K562 (cell line): ENCODE data around the gene SSBP2. TPM values are rescaled to one million over a fixed set of nuclear protein-coding genes. Genes with fewer than 3 reads are reported as not detected.

Experiments used
- ATAC-seq: fragments of 200-7000 bp; cut with Tn5 transposase; 3 replicates; pipeline ENCODE4 v1.9.1; 2020; ENCODE audit warnings: moderate library complexity
- BruUV-seq: library from RNA; stranded (reverse); fragments of 400-500 nt; replicated peaks from 2 replicates; lab custom pipeline; 2021; lab: Mats Ljungman, UMichigan
- CTCF ChIA-PET: fragments of 300-600 bp; formaldehyde crosslinking; extraction: SDS; loops from one replicate; lab custom pipeline; 2021; ENCODE audit warnings: low intra/inter-chr PET ratio; lab: Yijun Ruan, JAX
- POLR2A ChIA-PET: fragments of 300-600, 350-650 bp; sonication (Branson Sonifier 250); formaldehyde crosslinking; extraction: SDS; loops from one replicate; lab custom pipeline; 2021; ENCODE audit warnings: antibody characterized with exemption, inconsistent platforms; lab: Yijun Ruan, JAX
- DNase-seq, 4 experiments: peaks; one replicate each; pipeline versions ENCODE4 v3.0.0 to v3.0.0-alpha.2; 2011 to 2018; ENCODE audit warnings: low spot score in 3 of 4, mixed read lengths in 3 of 4; ENCODE audit errors: extremely low read depth in 1 of 4
- FAIRE-seq: peaks from 2 replicates; lab custom pipeline; 2011; peaks lifted over from hg19 to GRCh38; lab: Jason Lieb, UNC
- H2AFZ ChIP-seq: 2 replicates; pipeline ENCODE4 v1.6.0; 2011; ENCODE audit warnings: low read depth, low read length, control low read depth, inconsistent platforms
- H3K27ac ChIP-seq: fragments of 200-600 bp; 3 replicates; pipeline ENCODE4 v1.8.0; 2011; ENCODE audit warnings: low read depth, mild to moderate bottlenecking, control low read depth, inconsistent platforms, low read length, moderate library complexity, mixed read lengths; ENCODE audit errors: extremely low read depth
- H3K27me3 ChIP-seq, 2 experiments: fragments of 300-600 bp in 1 of 2; 2 replicates in 1 of 2; 3 replicates in 1 of 2; pipeline versions ENCODE4 v1.6.0 to v1.8.0; 2011; ENCODE audit warnings: inconsistent platforms in 2 of 2, low read length in 2 of 2, mild to moderate bottlenecking in 1 of 2, mixed read lengths in 1 of 2, moderate library complexity in 1 of 2; ENCODE audit not compliant: control insufficient read depth in 2 of 2, insufficient read depth in 2 of 2
- H3K36me3 ChIP-seq: fragments of 300-600 bp; 3 replicates; pipeline ENCODE4 v1.8.0; 2011; ENCODE audit warnings: mild to moderate bottlenecking, low read length, inconsistent platforms; ENCODE audit not compliant: control insufficient read depth, insufficient read depth
- H3K4me1 ChIP-seq, 2 experiments: fragments of 200-600 bp in 1 of 2; replicated peaks in 1 of 2; 2 replicates in 1 of 2; 3 replicates in 1 of 2; pipeline versions ENCODE4 v1.5.1 to v1.8.0; 2011; ENCODE audit warnings: inconsistent platforms in 2 of 2, low read length in 2 of 2, mild to moderate bottlenecking in 1 of 2, mixed read lengths in 1 of 2, moderate library complexity in 1 of 2; ENCODE audit not compliant: control insufficient read depth in 2 of 2, insufficient read depth in 2 of 2
- H3K4me2 ChIP-seq: 2 replicates; pipeline ENCODE4 v1.6.1; 2011; ENCODE audit warnings: low read length, control low read depth, inconsistent platforms, mixed read lengths; ENCODE audit not compliant: insufficient read depth
- H3K4me3 ChIP-seq: fragments of 200-600 bp; sonication (generic), shearing (Covaris generic); 2 replicates; pipeline ENCODE4 v1.5.1; 2016; ENCODE audit warnings: control low read depth, inconsistent platforms
- H3K79me2 ChIP-seq: fragments of 200-600 bp; 3 replicates; pipeline ENCODE4 v1.8.0; 2011; ENCODE audit warnings: low read length, inconsistent platforms; ENCODE audit not compliant: control insufficient read depth, insufficient read depth
- H3K9ac ChIP-seq, 2 experiments: 2 replicates each; pipeline versions ENCODE4 v1.6.0 to v1.6.1; 2011; ENCODE audit warnings: low read depth in 2 of 2, low read length in 2 of 2, control low read depth in 1 of 2, inconsistent platforms in 1 of 2, mild to moderate bottlenecking in 1 of 2, mixed read lengths in 1 of 2; ENCODE audit not compliant: insufficient read depth in 1 of 2
- H3K9me1 ChIP-seq: one replicate; pipeline ENCODE4 v1.6.0; 2011; ENCODE audit warnings: inconsistent platforms, mild to moderate bottlenecking, low read length, moderate library complexity; ENCODE audit not compliant: control insufficient read depth, insufficient read depth
- H3K9me3 ChIP-seq: replicated peaks from 2 replicates; pipeline ENCODE4 v1.5.1; 2011; ENCODE audit warnings: low read depth, low read length, inconsistent platforms; ENCODE audit not compliant: control insufficient read depth, insufficient read depth
- H4K20me1 ChIP-seq: replicated peaks from 2 replicates; pipeline ENCODE4 v1.6.1; 2011; ENCODE audit warnings: low read length, inconsistent platforms, mixed read lengths; ENCODE audit not compliant: control insufficient read depth, insufficient read depth
- BCLAF1 ChIP-seq, 2 experiments: fragments of 450-650 bp in 1 of 2; IDR thresholded peaks; 2 replicates each; pipeline ENCODE4 v1.6.1; 2011 to 2017; ENCODE audit warnings: low read depth in 2 of 2, antibody characterized with exemption in 1 of 2, borderline replicate concordance in 1 of 2, low read length in 1 of 2, mild to moderate bottlenecking in 1 of 2, mixed read lengths in 1 of 2; ENCODE audit not compliant: control insufficient read depth in 1 of 2
- HIVEP1 ChIP-seq: fragments of 250-450 bp; sonication (Bioruptor Pico); IDR thresholded peaks from 2 replicates; pipeline ENCODE4 v1.4.0; 2020; ENCODE audit warnings: mild to moderate bottlenecking
- HNRNPK ChIP-seq: fragments of 200-400 bp; formaldehyde crosslinking; IDR thresholded peaks from one replicate; pipeline ENCODE4 v1.6.1; 2018; ENCODE audit warnings: mild to moderate bottlenecking, low read depth, low read length; ENCODE audit not compliant: poor library complexity, severe bottlenecking
- MXD1 ChIP-seq: fragments of 250-450 bp; sonication (Bioruptor Pico); IDR thresholded peaks from 2 replicates; pipeline ENCODE4 v1.8.0; 2021; ENCODE audit warnings: borderline replicate concordance, mild to moderate bottlenecking, moderate library complexity; ENCODE audit not compliant: poor library complexity, severe bottlenecking
- PBX2 ChIP-seq, 2 experiments: IDR thresholded peaks in 1 of 2; conservative IDR thresholded peaks in 1 of 2; 2 replicates each; pipeline ENCODE4 v1.6.1; 2016; ENCODE audit warnings: low read depth in 2 of 2, mild to moderate bottlenecking in 1 of 2, missing compliant biosample characterization in 1 of 2, missing genetic modification characterization in 1 of 2, moderate library complexity in 1 of 2
- SMARCA4 ChIP-seq: fragments of 450-650 bp; IDR thresholded peaks from 2 replicates; pipeline ENCODE4 v1.6.1; 2016
- ZKSCAN1 ChIP-seq: fragments of 150-350 bp; IDR thresholded peaks from 2 replicates; pipeline ENCODE4 v1.6.1; 2016; ENCODE audit warnings: low read depth, low read length
- ZSCAN32 ChIP-seq: fragments of 450-650 bp; formaldehyde crosslinking; IDR thresholded peaks from 2 replicates; pipeline ENCODE4 v1.4.0; 2020; ENCODE audit warnings: mild to moderate bottlenecking, moderate library complexity
- WGBS: fragments of 100-300 bp; shearing (Covaris generic); methylation state at CpG from one replicate; pipeline ENCODE4 v1.1.6; 2016; ENCODE audit warnings: low coverage, mixed read lengths; ENCODE audit not compliant: insufficient coverage; ENCODE audit errors: missing lambda C conversion rate; 5-methylcytosine and 5-hydroxymethylcytosine counted together
- in situ Hi-C: fragments of 300-500 bp; cut with MboI; formaldehyde crosslinking; loops from 4 replicates; pipeline ENCODE4 v1.15.0; 2018; ENCODE audit warnings: inconsistent platforms, mixed read lengths
- intact Hi-C: fragments of 100-400 bp; cut with micrococcal nuclease; formaldehyde crosslinking; loops from 2 replicates; pipeline ENCODE4 v1.14.2; 2022
- polyA plus RNA-seq, 8 experiments: library from polyadenylated mRNA; depleted of rRNA in 4 of 8; stranded (reverse) in 5 of 8; unstranded in 3 of 8; fragments of >200 nt; fragmentation: Nextera tagmentation in 2 of 8; fragmentation: Illumina TruSeq in 1 of 8; extraction: Ambion mirVana in 2 of 8; extraction: Trizol in 1 of 8; gene quantifications; 2 replicates each; pipeline versions ENCODE4 v1.2.1 to v1.2.3, GENCODE V29; 2011 to 2014; ENCODE audit warnings: inconsistent platforms in 1 of 8, missing spikeins in 1 of 8
- total RNA-seq, 7 experiments: library from RNA; depleted of rRNA in 6 of 7; stranded (reverse); fragments of >200 nt in 6 of 7; fragmentation: Illumina TruSeq in 2 of 7; extraction: Trizol in 2 of 7; gene quantifications; 2 replicates each; pipeline versions ENCODE4 v1.2.1 to v1.2.3, GENCODE V29; 2011 to 2021; ENCODE audit warnings: low replicate concordance in 1 of 7

SSBP2 gene
- total and polyA plus RNA-seq, 9 of the 15 experiments (the other 6 are each of a cell fraction or from before 2014, with no cell fraction given) = 22.3 to 133 (median 42.1) TPM

- Histone ChIP-seq H3K4me2 (no peak overlapping the region), H3K4me3 (no peak overlapping the region), H2AFZ (no peak overlapping the region), H3K27me3 (no peaks in the 10 kb centered on the region; a peak in 2 of 5 replicates), H4K20me1 (no peaks in the 10 kb centered on the region), H3K79me2 (no peaks in the 10 kb centered on the region), H3K9ac (no peak overlapping the region), H3K36me3 (no peaks in the 10 kb centered on the region), H3K4me1 (no peaks in the 10 kb centered on the region), H3K9me1 (no peaks in the 10 kb centered on the region), H3K27ac (no peak overlapping the region), H3K9me3 (no peaks in the 10 kb centered on the region; the same call in 1 of the 2 replicates)
- DNase-seq (no peak), FAIRE-seq (no peak), ATAC-seq (peak; percentile 44; the same call in 1 of the 3 replicates)
- TF ChIP-seq PBX2 (CRISPR knock-in tag; IDR thresholded peaks at IDR 0.05; ENCODE audit: low read depth) (no peak), PBX2 (tag; conservative IDR thresholded peaks at IDR 0.05; ENCODE audit: low read depth) (no peak)
- ChIA-PET CTCF (no interaction called here), POLR2A (no interaction called here)
- in situ Hi-C loops (no loop called here), intact Hi-C loops (no loop called here)
- BruUV-seq = no TSS peak
These were observed 361.9 kb downstream of the SSBP2 start for GRCh38 chr5:81389025-81389424.

- BruUV-seq = no TSS peak
- H3K4me2 ChIP-seq = no peak overlapping the region
- no peaks in the 10 kb centered on the region for H3K4me1 ChIP-seq
- H3K27me3 ChIP-seq = no peaks in the 10 kb centered on the region; a peak in 1 of 5 replicates
- no peak for DNase-seq
- H3K9me3 ChIP-seq = no peaks in the 10 kb centered on the region; the same call in 1 of the 2 replicates
- no peaks in the 10 kb centered on the region for H3K36me3 ChIP-seq
- no peak for ATAC-seq
- no peaks in the 10 kb centered on the region for H4K20me1 ChIP-seq
- 11% methylated on average over 4 of the region's 4 CpGs for WGBS
- no peak overlapping the region for H3K4me3 ChIP-seq
- CTCF ChIA-PET = no interaction called here
- in situ Hi-C loops = no loop called here
- intact Hi-C loops = no loop called here
- FAIRE-seq = no peak
- POLR2A ChIA-PET = no interaction called here
- no peaks in the 10 kb centered on the region for H3K9me1 ChIP-seq
- H2AFZ ChIP-seq = no peak overlapping the region
- H3K9ac ChIP-seq = no peak overlapping the region
- H3K27ac ChIP-seq = no peak overlapping the region
- no peaks in the 10 kb centered on the region for H3K79me2 ChIP-seq
- TF ChIP-seq MXD1 (CRISPR knock-in tag) (no peak), ZKSCAN1 (no peak), SMARCA4 (no peak), ZSCAN32 (CRISPR knock-in tag) (no peak), HIVEP1 (no peak), HNRNPK (no peak), BCLAF1 (IDR thresholded peaks at IDR 0.05; ENCODE audit: borderline replicate concordance in 1 of 2, control insufficient read depth in 1 of 2, low read depth in 2 of 2, low read length in 1 of 2) (no peak)
These were observed 362.7 kb downstream of the SSBP2 start for GRCh38 chr5:81388169-81388568.
